Spleen (tissue), 11 donors: ENCODE data around the gene MRPL14. TPM values are rescaled to one million over a fixed set of nuclear protein-coding genes. Genes with fewer than 3 reads are reported as not detected.

Source experiments
- DNase-seq: peaks from one replicate; pipeline ENCODE4 v3.0.0-alpha.2; 2020
- H3K27ac ChIP-seq, 8 donors: fragments of 200-600 bp; sonication (generic) in 7 of 8; 1 replicate in 4 of 8; 2 replicates in 4 of 8; pipeline versions ENCODE4 v1.5.0 to v1.8.0; 2016 to 2021; ENCODE audit warnings: inconsistent platforms in 4 of 8, mild to moderate bottlenecking in 4 of 8, moderate library complexity in 1 of 8
- H3K27me3 ChIP-seq, 7 donors: fragments of 200-600 bp; sonication (generic) in 6 of 7; replicated peaks in 1 of 7; 1 replicate in 4 of 7; 2 replicates in 3 of 7; pipeline versions ENCODE4 v1.5.0 to v1.8.0; 2016 to 2021; ENCODE audit warnings: inconsistent platforms in 3 of 7, mild to moderate bottlenecking in 1 of 7
- H3K36me3 ChIP-seq, 6 donors: fragments of 200-600 bp; sonication (generic) in 5 of 6; 1 replicate in 4 of 6; 2 replicates in 2 of 6; pipeline versions ENCODE4 v1.5.0 to v1.8.0; 2016 to 2021; ENCODE audit warnings: inconsistent platforms in 2 of 6
- H3K4me1 ChIP-seq, 6 donors: fragments of 200-600 bp; sonication (generic) in 5 of 6; 1 replicate in 3 of 6; 2 replicates in 3 of 6; pipeline versions ENCODE4 v1.5.0 to v1.8.0; 2016 to 2021; ENCODE audit warnings: inconsistent platforms in 3 of 6
- H3K4me3 ChIP-seq, 8 donors: fragments of 200-600 bp; sonication (generic) in 7 of 8; 1 replicate in 4 of 8; 2 replicates in 4 of 8; pipeline versions ENCODE4 v1.5.0 to v1.8.0; 2016 to 2021; ENCODE audit warnings: inconsistent platforms in 4 of 8, mild to moderate bottlenecking in 4 of 8, moderate library complexity in 2 of 8
- H3K9me3 ChIP-seq, 8 donors: fragments of 200-600 bp; sonication (generic) in 7 of 8; 1 replicate in 4 of 8; 2 replicates in 4 of 8; pipeline versions ENCODE4 v1.5.0 to v1.8.0; 2016 to 2021; ENCODE audit warnings: inconsistent platforms in 4 of 8
- POLR2A ChIP-seq, 3 donors: fragments of 450-650 bp; IDR thresholded peaks; one replicate each; pipeline ENCODE4 v1.5.1; 2017; ENCODE audit warnings: antibody characterized with exemption in 3 of 3, mild to moderate bottlenecking in 1 of 3
- POLR2AphosphoS5 ChIP-seq, 3 donors: sonication (generic); formaldehyde crosslinking; IDR thresholded peaks; one replicate each; pipeline ENCODE4 v1.5.1; 2017; ENCODE audit warnings: antibody characterized with exemption in 3 of 3
- WGBS, 5 donors: extraction: QIAGEN DNeasy Blood & Tissue Kit in 3 of 5; methylation state at CpG; one replicate each; pipeline versions ENCODE4 v1.1.5 to v1.1.7; 2013 to 2018; 5-methylcytosine and 5-hydroxymethylcytosine counted together
- intact Hi-C: fragments of 100-400 bp; cut with DNase I; formaldehyde crosslinking; loops from one replicate; pipeline ENCODE4 v1.15.0; 2023; ENCODE audit warnings: low total_unique reads
- polyA plus RNA-seq, 3 donors: library from polyadenylated mRNA; stranded (reverse); fragments of 200-250 nt; gene quantifications; one replicate each; pipeline ENCODE4 v1.2.1, GENCODE V29; 2013
- total RNA-seq, 7 donors: library from RNA; depleted of rRNA in 3 of 7; stranded (reverse); fragments of >200 nt in 3 of 7; fragmentation: NEBNext Ultra II Directional in 4 of 7; extraction: Animal tissue kit (Norgen Biotek cat#: 25700) in 4 of 7; gene quantifications; one replicate each; pipeline versions ENCODE4 v1.1.0 to v1.2.1, GENCODE V29; 2016 to 2021
- TF ChIP-seq, protein P1 (sequence below), 11 experiments: fragments of 200-600 bp in 7 of 11; fragments of 450-650 bp in 4 of 11; sonication (generic) in 4 of 11; IDR thresholded peaks in 8 of 11; conservative IDR thresholded peaks in 3 of 11; 1 replicate in 7 of 11; 2 replicates in 4 of 11; pipeline versions ENCODE4 v1.4.0 to v1.8.0; 2016 to 2021; ENCODE audit warnings: antibody characterized with exemption in 11 of 11, inconsistent platforms in 4 of 11, mild to moderate bottlenecking in 1 of 11
- donor health status: healthy with polysubstance abuse.
- donor health status: DM: no; HTN: no; CAD: no; lungs with moderate emphysema.
- donor health status: DM: no; HTN: no; CAD: no.
- donor health status: Bipolar disorder and iron deficiency.
- donor health status: healthy.
- donor health status: DM: no; HTN: no; CAD: no.
- donor health status: DM: yes; HTN: yes; CAD: no.

The MRPL14 gene
- total and polyA plus RNA-seq, 10 donors = 20.2 to 55.3 (median 27.3) TPM

DNA sequence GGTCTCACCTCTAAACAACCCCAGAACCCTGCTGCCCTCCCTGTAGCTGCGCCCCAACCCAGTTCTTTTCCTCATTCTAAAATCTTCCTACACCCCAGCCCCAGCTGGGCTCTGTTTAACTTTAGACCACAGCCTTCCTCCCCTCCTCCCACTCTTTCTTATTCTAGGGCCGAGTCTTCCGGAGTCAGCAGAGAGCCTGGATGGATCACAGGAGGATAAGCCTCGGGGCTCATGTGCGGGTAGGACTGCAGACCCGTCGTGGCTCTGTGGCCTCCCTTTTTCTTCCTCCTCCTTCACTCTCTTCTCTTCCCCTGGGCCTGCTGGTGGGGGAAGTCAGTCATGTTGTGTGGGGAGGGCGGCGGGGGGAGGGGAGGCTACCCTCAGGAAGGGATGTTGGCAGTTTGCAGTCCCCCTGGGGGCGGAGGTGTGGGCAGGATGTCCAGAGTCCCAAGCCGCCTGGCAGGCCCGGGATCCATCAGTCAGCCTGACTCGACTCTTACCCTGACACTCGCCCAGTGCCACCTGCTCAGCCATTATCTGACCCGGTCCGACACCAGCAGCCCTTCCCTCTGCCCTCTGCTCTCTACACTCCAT lies 39.4 kb upstream of the MRPL14 start:
- no peak for DNase-seq
- no peaks in the 10 kb centered on the region for H3K9me3 ChIP-seq
- peaks cover 0 to 22% (median 0%) of the 10 kb centered on the region in 7 donors for H3K27me3 ChIP-seq
- no peak overlapping the region for H3K27ac ChIP-seq
- intact Hi-C loops = no loop called here
- H3K4me1 ChIP-seq = no peaks in the 10 kb centered on the region
- 26 to 38% (median 32%) methylated on average over 14 to 16 of the region's 16 CpGs for WGBS, 5 donors
- no peak for TF ChIP-seq POLR2AphosphoS5 (IDR thresholded peaks at IDR 0.05)
- TF ChIP-seq, protein P1, sequence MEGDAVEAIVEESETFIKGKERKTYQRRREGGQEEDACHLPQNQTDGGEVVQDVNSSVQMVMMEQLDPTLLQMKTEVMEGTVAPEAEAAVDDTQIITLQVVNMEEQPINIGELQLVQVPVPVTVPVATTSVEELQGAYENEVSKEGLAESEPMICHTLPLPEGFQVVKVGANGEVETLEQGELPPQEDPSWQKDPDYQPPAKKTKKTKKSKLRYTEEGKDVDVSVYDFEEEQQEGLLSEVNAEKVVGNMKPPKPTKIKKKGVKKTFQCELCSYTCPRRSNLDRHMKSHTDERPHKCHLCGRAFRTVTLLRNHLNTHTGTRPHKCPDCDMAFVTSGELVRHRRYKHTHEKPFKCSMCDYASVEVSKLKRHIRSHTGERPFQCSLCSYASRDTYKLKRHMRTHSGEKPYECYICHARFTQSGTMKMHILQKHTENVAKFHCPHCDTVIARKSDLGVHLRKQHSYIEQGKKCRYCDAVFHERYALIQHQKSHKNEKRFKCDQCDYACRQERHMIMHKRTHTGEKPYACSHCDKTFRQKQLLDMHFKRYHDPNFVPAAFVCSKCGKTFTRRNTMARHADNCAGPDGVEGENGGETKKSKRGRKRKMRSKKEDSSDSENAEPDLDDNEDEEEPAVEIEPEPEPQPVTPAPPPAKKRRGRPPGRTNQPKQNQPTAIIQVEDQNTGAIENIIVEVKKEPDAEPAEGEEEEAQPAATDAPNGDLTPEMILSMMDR (IDR thresholded peaks at IDR 0.05 in 8 of 11, conservative IDR thresholded peaks at IDR 0.05 in 3 of 11) = no peak
- no peak for TF ChIP-seq POLR2A (IDR thresholded peaks at IDR 0.05)
- no peak overlapping the region for H3K4me3 ChIP-seq
- no peaks in the 10 kb centered on the region for H3K36me3 ChIP-seq

- no peak for DNase-seq
- Histone ChIP-seq H3K36me3 (no peaks in the 10 kb centered on the region), H3K4me3 (no peak overlapping the region), H3K4me1 (no peaks in the 10 kb centered on the region), H3K27me3 (peaks cover 0 to 22% (median 0%) of the 10 kb centered on the region in 7 donors), H3K9me3 (no peaks in the 10 kb centered on the region), H3K27ac (no peak overlapping the region)
- WGBS, 5 donors = 72 to 80% (median 77%) methylated on average over 5 to 7 of the region's 7 CpGs
- TF ChIP-seq POLR2AphosphoS5 (IDR thresholded peaks at IDR 0.05) = no peak
- TF ChIP-seq, protein P1 (IDR thresholded peaks at IDR 0.05 in 8 of 11, conservative IDR thresholded peaks at IDR 0.05 in 3 of 11) = no peak
- intact Hi-C loops = no loop called here
These were observed 38.9 kb upstream of the MRPL14 start for GRCh38 chr6:44166116-44166515.

GRCh38 chr6:44162876-44163625 lies 35.8 kb upstream of the MRPL14 start:
- TF ChIP-seq POLR2A (IDR thresholded peaks at IDR 0.05) = no peak
- TF ChIP-seq, protein P1 (IDR thresholded peaks at IDR 0.05 in 8 of 11, conservative IDR thresholded peaks at IDR 0.05 in 3 of 11) = no peak
- no peak for TF ChIP-seq POLR2AphosphoS5 (IDR thresholded peaks at IDR 0.05)
- no peaks in the 10 kb centered on the region for H3K4me1 ChIP-seq
- WGBS, 5 donors = 73 to 87% (median 77%) methylated on average over 8 of the region's 8 CpGs
- H3K9me3 ChIP-seq = no peaks in the 10 kb centered on the region
- no peaks in the 10 kb centered on the region for H3K36me3 ChIP-seq
- DNase-seq = no peak
- H3K27ac ChIP-seq = no peak overlapping the region
- peaks cover 0 to 22% (median 0%) of the 10 kb centered on the region in 7 donors for H3K27me3 ChIP-seq
- H3K4me3 ChIP-seq = no peak overlapping the region
- intact Hi-C loops = no loop called here

GRCh38 chr6:44161997-44162338 lies 34.7 kb upstream of the MRPL14 start:
- no peaks in the 10 kb centered on the region for H3K36me3 ChIP-seq
- no peaks in the 10 kb centered on the region for H3K9me3 ChIP-seq
- TF ChIP-seq POLR2A (IDR thresholded peaks at IDR 0.05) (no peak), POLR2AphosphoS5 (IDR thresholded peaks at IDR 0.05) (no peak)
- TF ChIP-seq, protein P1 (IDR thresholded peaks at IDR 0.05 in 8 of 11, conservative IDR thresholded peaks at IDR 0.05 in 3 of 11) = no peak
- no peak overlapping the region for H3K27ac ChIP-seq
- peaks cover 0 to 22% (median 0%) of the 10 kb centered on the region in 7 donors for H3K27me3 ChIP-seq
- no peaks in the 10 kb centered on the region for H3K4me1 ChIP-seq
- intact Hi-C loops = no loop called here
- no peak overlapping the region for H3K4me3 ChIP-seq
- WGBS, 5 donors = 58 to 77% (median 72%) methylated on average over 8 of the region's 8 CpGs
- DNase-seq = no peak
